ENCODE results near the gene CDC27. TPM values are rescaled to one million over a fixed set of nuclear protein-coding genes. Genes with fewer than 3 reads are reported as not detected.

CDC27 gene
- polyA plus RNA-seq, 1 donor (not counting 4 experiments of a cell fraction or from before 2014, with no cell fraction given) = 95.6 TPM

DNA sequence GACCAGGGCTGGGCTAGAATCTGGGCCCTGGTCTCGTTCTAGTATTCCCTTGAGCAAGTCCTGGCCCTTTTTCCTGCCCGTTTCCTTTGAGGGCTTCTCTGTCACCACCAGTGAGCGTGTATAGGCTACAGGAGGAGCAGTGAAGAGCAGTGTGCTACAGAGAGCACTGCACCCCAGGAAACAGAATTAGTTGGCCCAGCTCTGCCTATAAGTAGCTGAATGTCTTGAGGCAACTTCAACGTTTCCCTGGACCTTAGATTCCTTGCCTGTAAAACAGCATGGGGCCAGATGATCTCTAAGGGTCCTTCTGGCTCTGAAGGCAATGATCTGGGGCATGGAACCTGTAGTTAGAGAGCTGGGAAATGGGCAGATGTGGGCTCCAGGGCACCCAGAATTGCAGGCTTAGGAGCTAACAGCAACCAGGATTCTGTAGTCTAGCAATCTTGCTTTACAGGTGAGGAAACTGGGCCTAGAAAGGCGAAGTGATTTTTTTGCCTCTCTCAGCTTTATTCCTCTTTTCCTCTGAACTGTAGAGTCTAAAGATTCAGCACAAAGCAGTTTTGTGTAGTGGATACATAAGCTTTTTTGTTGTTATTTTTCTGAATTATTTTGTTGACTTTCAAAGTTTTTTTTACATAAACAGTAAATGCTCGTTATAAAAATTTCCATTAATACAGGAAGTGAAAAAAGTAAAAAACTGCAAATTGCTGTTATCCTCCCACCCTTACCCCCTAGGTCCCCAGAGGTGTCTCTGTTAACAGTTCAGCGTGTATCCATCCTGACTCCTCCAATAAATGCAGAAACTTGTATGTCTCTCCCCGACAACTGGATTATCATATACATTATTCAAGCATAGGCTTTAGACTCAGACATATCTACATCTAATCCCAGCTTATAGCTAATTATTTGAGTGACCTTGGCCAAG, 18.3 kb upstream of the CDC27 start:
- DNase-seq (ENCODE audit: low read depth, low spot score) = no peak
- H3K79me2 ChIP-seq (ENCODE audit: control insufficient read depth, insufficient read depth, low read length) = no peaks in the 10 kb centered on the region
- H3K27me3 ChIP-seq (ENCODE audit: control insufficient read depth, extremely low read depth, insufficient read depth, low read length) = no peaks in the 10 kb centered on the region
- no peaks in the 10 kb centered on the region for H3K9me1 ChIP-seq (ENCODE audit: control insufficient read depth, extremely low read depth, insufficient read depth, low read length)
- TF ChIP-seq, protein P1, sequence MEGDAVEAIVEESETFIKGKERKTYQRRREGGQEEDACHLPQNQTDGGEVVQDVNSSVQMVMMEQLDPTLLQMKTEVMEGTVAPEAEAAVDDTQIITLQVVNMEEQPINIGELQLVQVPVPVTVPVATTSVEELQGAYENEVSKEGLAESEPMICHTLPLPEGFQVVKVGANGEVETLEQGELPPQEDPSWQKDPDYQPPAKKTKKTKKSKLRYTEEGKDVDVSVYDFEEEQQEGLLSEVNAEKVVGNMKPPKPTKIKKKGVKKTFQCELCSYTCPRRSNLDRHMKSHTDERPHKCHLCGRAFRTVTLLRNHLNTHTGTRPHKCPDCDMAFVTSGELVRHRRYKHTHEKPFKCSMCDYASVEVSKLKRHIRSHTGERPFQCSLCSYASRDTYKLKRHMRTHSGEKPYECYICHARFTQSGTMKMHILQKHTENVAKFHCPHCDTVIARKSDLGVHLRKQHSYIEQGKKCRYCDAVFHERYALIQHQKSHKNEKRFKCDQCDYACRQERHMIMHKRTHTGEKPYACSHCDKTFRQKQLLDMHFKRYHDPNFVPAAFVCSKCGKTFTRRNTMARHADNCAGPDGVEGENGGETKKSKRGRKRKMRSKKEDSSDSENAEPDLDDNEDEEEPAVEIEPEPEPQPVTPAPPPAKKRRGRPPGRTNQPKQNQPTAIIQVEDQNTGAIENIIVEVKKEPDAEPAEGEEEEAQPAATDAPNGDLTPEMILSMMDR (optimal IDR thresholded peaks at IDR 0.05 in 1 of 3, IDR thresholded peaks at IDR 0.05 in 1 of 3, conservative IDR thresholded peaks at IDR 0.05 in 1 of 3; ENCODE audit: extremely low read depth in 1 of 3, insufficient read depth in 2 of 3, low read length in 3 of 3) = no peak
- TF ChIP-seq EZH2 (IDR thresholded peaks at IDR 0.05; ENCODE audit: low read length) = no peak
- dilution Hi-C loops (cut with MboI; ENCODE audit: extremely low pct_ligation_motif_present, low sequenced_read_pairs) = no loop called here
- H3K4me2 ChIP-seq (ENCODE audit: control insufficient read depth, extremely low read depth, insufficient read depth, low read depth, low read length) = no peak overlapping the region
- H3K36me3 ChIP-seq (ENCODE audit: control insufficient read depth in 2 of 2, extremely low read depth in 1 of 2, insufficient read depth in 2 of 2, low read length in 2 of 2) = no peaks in the 10 kb centered on the region
- FAIRE-seq = no peak
- H3K27ac ChIP-seq (ENCODE audit: control insufficient read depth, insufficient read depth, low read length) = no peak overlapping the region
- H3K4me3 ChIP-seq (ENCODE audit: control insufficient read depth in 2 of 3, extremely low read depth in 1 of 3, insufficient read depth in 2 of 3, low read depth in 1 of 3, low read length in 3 of 3) = no peak overlapping the region
- no peaks in the 10 kb centered on the region for H4K20me1 ChIP-seq (ENCODE audit: control insufficient read depth, extremely low read depth, insufficient read depth, low read length)
- H3K9ac ChIP-seq (ENCODE audit: control insufficient read depth, extremely low read depth, insufficient read depth, low read length) = no peak overlapping the region
- H3K9me3 ChIP-seq (ENCODE audit: control insufficient read depth, low read depth, low read length) = no peaks in the 10 kb centered on the region
- peaks cover 11% of the 10 kb centered on the region for H3K4me1 ChIP-seq (ENCODE audit: control insufficient read depth, extremely low read depth, insufficient read depth, low read length)
- H2AFZ ChIP-seq (ENCODE audit: control insufficient read depth, low read length) = no peak overlapping the region

DNA sequence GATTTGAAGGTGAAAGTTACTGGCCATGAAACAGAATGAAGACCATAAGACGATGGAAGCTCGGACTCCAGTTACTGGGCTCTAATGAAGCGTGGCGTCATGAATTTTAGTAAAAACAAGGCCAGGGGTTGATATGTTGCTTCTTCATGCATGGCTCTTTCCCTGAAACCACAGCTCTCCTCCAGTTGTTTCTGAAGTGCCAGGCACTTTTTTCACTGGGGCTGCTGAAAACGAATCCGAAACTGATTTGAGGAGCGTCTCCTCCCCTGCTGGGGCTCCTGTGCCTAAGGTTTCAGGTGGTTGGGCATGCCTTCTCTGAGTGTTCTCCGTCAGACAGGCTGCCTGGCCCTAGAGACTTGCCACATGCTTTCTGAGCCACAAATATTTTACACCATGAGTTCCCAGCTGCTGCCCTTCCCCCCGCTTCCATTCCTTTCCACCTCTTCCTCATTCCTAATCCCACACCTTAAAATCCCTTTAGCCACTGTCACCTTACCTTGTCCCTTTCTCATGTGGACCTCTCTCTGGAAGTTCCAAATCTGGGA, 16.4 kb upstream of the CDC27 start:
- Histone ChIP-seq H2AFZ (ENCODE audit: control insufficient read depth, low read length) (peak overlapping the region; percentile 82), H3K4me3 (ENCODE audit: control insufficient read depth in 2 of 3, extremely low read depth in 1 of 3, insufficient read depth in 2 of 3, low read depth in 1 of 3, low read length in 3 of 3) (peak overlapping the region in 1 of 3 experiments; percentile 35), H3K4me2 (ENCODE audit: control insufficient read depth, extremely low read depth, insufficient read depth, low read depth, low read length) (peak overlapping the region; percentile 67), H3K27me3 (ENCODE audit: control insufficient read depth, extremely low read depth, insufficient read depth, low read length) (no peaks in the 10 kb centered on the region), H3K27ac (ENCODE audit: control insufficient read depth, insufficient read depth, low read length) (no peak overlapping the region), H3K9me3 (ENCODE audit: control insufficient read depth, low read depth, low read length) (no peaks in the 10 kb centered on the region), H3K36me3 (ENCODE audit: control insufficient read depth in 2 of 2, extremely low read depth in 1 of 2, insufficient read depth in 2 of 2, low read length in 2 of 2) (no peaks in the 10 kb centered on the region), H3K79me2 (ENCODE audit: control insufficient read depth, insufficient read depth, low read length) (no peaks in the 10 kb centered on the region), H3K9me1 (ENCODE audit: control insufficient read depth, extremely low read depth, insufficient read depth, low read length) (no peaks in the 10 kb centered on the region), H3K9ac (ENCODE audit: control insufficient read depth, extremely low read depth, insufficient read depth, low read length) (no peak overlapping the region), H4K20me1 (ENCODE audit: control insufficient read depth, extremely low read depth, insufficient read depth, low read length) (no peaks in the 10 kb centered on the region), H3K4me1 (ENCODE audit: control insufficient read depth, extremely low read depth, insufficient read depth, low read length) (peaks cover 11% of the 10 kb centered on the region)
- FAIRE-seq (no peak), DNase-seq (ENCODE audit: low read depth, low spot score) (no peak)
- TF ChIP-seq, protein P1 (optimal IDR thresholded peaks at IDR 0.05 in 1 of 3, IDR thresholded peaks at IDR 0.05 in 1 of 3, conservative IDR thresholded peaks at IDR 0.05 in 1 of 3; ENCODE audit: extremely low read depth in 1 of 3, insufficient read depth in 2 of 3, low read length in 3 of 3) = no peak
- no peak for TF ChIP-seq EZH2 (IDR thresholded peaks at IDR 0.05; ENCODE audit: low read length)
- dilution Hi-C loops (cut with MboI; ENCODE audit: extremely low pct_ligation_motif_present, low sequenced_read_pairs) = no loop called here

All from keratinocyte (primary cell).